HG02943 (cell line): ENCODE results near the gene DDI1.

Source experiments
- ATAC-seq: cut with Tn5 transposase; IDR thresholded peaks from one replicate; pipeline ENCODE4 v1.9.1; 2021; ENCODE audit warnings: mild to moderate bottlenecking, low read depth, moderate library complexity; ENCODE audit not compliant: unreplicated experiment

DDI1 gene

GRCh38 chr11:104075091-104075490, 38.7 kb downstream of the DDI1 start:
- ATAC-seq: no peak

- no peak for ATAC-seq
Observed at GRCh38 chr11:104075706-104076105, 39.3 kb downstream of the DDI1 start.

DNA sequence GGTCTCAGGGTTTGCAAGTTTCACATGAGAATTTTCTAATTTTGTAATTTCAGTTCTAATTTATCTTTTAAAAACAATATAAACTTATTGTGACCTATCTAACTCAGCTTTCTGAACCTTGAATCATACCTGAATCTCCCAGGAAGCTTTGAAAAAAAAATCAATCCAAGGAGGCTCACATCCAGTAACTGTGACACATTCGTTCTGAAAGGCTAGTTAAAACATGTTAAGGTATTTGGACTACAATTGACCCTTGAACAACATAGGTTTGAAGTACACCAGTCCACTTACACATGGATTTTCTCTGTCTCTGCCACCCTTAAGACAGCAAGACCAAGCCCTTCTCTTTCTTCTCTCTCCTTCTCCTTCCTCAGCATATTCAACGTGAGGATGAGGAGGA, 40.0 kb downstream of the DDI1 start:
- ATAC-seq: no peak

GRCh38 chr11:104078245-104078644, 41.8 kb downstream of the DDI1 start:
- no peak for ATAC-seq

- no peak for ATAC-seq
Observed at GRCh38 chr11:104078995-104079394, 42.6 kb downstream of the DDI1 start.

DNA sequence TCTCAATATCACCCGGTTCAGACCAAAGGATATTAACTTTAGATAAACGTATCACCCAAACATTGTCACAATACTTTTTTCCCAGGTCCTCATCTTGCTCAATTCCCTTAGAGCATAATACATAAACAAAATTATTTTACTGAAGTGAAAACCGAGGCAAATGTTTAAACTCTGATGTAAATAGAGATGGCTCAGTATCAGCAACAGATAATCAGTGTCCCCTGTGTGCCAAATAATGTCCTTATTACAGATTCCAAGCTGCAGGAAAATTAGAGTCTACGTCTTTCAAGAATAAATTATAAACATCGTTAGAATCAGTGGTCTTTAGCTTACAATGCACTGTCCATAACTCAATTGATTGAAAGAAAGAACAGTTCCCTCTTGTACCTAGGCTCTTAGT, 50.2 kb downstream of the DDI1 start:
- no peak for ATAC-seq
